Measurements from ENCODE around the gene TSR1.
A peak's percentile ranks its signal among the peaks of the same experiment; 100 is the strongest.
"Not testable (repeated sequence)": the region's sequence is repeated elsewhere in the genome, so short reads cannot be mapped to it uniquely, and the experiment has no call there.

The TSR1 gene

DNA sequence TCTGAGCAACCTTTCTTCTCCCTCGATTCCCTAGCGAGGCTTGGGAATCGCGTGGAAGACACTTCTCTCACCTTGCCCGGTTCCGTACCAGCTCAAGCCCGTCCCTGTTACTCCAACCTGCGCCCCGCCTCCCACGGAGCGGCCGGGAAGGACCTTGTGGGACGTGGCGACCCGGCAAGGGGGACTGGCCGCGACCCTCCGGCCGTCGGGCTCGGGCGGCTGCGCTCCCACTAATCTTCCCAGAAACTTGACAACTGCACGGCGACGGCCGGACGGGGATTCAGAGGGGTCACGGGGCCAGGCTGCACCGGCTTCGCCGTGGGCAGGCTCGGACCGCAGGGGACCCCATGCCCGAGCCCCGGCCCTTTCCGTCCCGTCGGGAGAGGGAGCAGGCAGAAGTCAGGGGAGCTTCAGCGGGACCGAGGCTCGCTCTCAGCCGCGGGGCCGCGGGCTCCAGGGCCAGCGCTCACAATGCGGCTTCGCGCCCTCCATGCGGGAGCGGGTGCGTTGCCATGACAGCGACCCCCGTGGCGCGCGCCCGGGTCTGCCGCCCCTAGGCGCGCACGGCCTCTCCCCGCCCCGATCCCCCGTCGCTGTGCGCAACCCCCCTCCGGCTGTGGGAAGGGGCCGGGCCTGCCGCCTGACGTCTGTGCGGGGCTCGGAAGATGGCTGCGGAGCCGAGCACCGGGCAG, 741 bp upstream of the TSR1 start, which contains the start of gene SGSM2:
TSS of gene SGSM2 (plus strand) at position 650 of the 692 bp plus-strand sequence. CDS start 188 bp downstream, outside the sequence.
- peak; percentile 45 for DNase-seq (ENCODE audit: low read depth)

DNA sequence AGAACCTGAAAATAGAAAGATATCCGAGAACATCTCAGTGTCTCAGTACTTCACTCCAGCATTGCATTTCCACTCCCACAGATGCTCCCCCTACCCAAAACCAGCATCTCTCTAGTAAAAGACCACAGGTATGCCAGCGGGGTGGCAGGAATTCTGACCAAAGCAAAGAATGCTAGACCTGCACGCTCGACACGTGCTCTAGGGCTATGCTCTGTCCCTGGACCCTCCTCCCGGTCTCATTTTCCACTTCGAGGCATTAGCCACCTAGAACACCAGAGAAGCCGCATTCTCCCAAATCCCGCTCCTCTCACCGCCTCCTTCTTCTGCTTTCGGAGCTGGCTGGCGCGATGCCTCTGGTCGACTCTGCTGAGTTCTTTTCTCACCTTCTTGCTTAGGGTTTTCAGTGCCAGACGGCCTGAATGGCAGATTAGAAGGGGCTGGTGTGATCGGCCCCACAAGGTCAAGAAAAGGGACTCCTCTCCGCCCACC, 487 bp downstream of the TSR1 start:
- DNase-seq (ENCODE audit: low read depth) = no peak

DNA sequence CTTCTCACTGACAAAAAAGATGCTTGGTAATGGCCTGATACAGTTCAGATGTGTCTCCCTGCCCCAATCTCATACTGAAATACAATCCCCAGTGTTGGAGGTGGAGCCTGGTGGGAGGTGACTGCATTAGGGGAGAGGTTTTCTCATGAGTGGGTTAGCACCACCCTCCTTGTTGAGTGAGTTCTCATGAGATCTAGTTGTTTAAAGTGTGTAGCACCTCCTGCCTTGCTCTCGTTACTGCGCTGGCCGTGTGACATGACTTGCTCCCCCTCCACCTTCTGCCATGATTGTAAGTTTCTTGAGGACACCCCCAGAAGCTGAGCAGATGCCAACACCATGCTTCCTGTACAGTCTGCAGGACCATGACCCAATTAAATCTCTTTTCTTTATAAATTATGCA, 5.0 kb downstream of the TSR1 start:
- no peak for DNase-seq (ENCODE audit: low read depth)

DNA sequence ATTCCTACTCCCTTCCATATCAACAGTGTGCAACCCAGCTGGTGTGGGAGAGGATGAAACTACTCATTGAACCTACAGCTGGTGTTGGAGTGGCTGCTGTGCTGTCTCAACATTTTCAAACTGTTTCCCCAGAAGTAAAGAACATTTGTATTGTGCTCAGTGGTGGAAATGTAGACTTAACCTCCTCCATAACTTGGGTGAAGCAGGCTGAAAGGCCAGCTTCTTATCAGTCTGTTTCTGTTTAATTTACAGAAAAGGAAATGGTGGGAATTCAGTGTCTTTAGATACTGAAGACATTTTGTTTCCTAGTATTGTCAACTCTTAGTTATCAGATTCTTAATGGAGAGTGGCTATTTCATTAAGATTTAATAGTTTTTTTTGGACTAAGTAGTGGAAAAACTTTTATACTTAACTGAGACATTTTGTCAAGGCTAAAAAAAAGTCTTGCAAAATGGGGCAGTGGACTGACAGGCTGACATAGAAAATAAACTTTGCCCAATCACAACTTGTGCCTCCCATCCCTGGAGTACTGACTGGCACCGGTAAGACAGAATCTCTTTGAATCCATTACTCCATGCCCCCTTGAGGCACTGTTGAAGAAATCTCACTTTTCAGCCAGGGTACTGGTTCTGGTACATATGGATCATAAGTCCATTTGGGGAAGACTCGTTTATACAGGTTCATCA, 12.5 kb downstream of the TSR1 start:
- DNase-seq (ENCODE audit: low read depth) = no peak

DNA sequence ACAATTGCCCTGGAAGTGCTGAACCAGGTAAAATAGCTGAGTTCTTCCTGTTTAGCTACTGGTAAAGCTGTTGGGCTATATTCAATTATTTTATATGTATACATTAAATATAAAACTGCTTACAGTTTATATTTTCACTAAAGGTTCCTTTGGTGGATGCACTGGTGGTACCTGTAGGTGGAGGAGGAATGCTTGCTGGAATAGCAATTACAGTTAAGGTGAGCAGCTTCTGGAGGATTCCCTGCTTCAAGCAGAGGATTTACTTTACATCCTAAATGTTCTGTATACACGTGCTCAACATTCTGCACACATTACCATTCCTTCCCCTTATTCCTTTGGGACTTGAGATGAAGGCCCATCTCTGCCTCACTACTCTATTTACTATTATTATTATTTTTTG, 14.9 kb downstream of the TSR1 start:
- DNase-seq (ENCODE audit: low read depth) = no peak

DNA sequence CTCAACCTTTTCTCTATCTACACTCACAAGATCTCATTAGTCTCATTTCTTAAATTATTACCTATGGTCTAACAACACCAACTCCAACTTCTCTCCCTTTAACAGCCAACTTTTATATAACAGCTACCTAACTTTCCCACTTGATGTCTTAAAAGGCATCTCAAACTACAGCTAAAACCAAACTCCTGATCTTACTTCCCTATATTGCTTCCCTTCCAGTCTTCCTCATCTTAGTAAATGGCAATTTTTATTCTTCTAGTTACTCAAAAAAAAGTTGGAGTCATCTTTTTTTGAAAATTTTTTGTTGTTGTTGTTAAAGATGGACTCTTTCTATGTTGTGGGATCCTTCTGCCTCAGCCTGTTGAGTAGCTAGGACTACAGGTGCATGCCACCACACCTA, 17.2 kb downstream of the TSR1 start:
- DNase-seq (ENCODE audit: low read depth) = no peak

DNA sequence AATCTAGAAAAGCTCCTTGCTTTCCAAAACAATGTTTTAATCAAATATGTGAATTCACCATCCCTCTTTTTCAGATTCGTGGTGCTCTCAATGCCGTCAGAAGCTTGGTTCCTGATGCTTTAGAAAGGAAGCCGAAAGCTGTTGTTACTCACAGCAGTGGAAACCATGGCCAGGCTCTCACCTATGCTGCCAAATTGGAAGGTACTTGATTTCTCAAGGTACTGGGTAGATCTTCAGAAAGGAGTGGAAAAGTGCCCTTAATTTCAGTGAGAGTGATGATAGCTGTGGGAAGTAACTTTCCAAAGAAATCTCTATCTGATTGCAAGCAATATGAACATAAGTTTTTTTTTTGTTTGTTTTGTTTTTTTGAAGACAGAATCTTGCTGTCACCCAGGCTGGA, 18.5 kb downstream of the TSR1 start:
- no peak for DNase-seq (ENCODE audit: low read depth)

DNA sequence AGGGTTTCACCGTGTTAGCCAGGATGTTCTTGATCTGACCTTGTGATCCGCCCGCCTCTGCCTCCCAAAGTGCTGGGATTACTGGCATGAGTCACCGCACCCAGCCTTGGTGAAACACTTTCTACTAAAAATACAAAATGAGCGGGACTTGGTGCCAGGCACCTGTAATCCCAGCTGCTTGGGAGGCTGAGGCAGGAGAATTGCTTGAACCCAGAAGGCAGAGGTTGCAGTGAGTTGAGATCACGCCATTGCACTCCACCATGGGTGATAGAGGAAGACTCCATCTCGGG, 19.4 kb downstream of the TSR1 start:
- not testable (repeated sequence) for DNase-seq (ENCODE audit: low read depth)

DNA sequence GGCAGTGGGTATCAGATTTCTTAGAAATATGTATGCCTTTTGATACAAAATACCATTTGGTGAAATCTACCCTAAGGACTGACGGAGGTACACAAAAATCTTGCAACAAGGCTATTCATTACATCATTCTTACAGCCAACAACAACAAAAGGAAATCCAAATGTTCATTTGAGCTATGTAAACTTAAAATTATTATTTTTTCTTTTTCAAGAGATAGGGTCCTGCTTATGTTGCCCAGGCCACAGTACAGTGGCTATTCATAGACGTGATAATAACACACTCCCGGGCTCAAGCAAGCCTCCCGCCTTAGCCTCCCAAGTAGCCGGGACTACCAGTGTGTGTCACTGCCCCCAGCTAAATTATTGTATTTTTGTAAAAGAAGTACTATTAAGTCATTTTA, 23.5 kb downstream of the TSR1 start:
- no peak for DNase-seq (ENCODE audit: low read depth)

DNA sequence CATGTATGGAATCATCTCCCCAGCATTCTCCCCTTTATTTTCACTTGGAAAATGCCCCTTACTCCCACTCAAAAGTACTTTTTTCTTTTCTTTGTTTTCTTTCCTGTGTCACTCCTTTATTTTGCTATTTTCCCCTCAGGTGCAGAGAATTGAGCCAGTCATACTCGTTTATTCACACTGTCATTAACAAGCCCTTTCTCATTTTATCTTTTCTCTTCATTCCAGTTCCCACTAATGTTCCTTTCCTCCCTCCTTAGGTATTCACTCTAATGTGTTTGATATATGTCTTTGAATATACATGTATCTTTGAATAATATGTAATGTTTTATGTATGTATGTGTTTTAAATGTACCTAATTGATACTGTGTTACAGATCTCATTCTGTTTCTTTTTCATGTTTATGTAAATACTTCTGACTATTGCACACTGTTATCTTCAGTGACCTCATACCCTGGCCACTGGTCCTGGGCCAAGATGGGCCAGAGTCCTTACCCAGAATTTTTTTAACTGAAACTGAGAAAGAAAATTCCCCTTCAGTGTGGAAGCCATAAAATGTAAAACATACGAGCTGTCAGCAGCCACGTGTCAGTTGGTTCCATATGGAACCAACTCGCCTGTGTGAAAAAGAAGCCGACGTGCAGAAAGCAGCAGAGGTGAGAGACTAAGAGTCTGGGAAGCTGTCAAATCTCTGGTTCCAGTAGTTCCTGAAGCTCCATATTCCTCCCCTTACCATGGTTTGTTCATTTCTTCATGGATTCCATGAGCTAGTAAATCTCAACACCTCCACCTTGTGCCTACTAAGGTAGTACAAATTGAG, 26.7 kb downstream of the TSR1 start:
- no peak for DNase-seq (ENCODE audit: low read depth)

DNA sequence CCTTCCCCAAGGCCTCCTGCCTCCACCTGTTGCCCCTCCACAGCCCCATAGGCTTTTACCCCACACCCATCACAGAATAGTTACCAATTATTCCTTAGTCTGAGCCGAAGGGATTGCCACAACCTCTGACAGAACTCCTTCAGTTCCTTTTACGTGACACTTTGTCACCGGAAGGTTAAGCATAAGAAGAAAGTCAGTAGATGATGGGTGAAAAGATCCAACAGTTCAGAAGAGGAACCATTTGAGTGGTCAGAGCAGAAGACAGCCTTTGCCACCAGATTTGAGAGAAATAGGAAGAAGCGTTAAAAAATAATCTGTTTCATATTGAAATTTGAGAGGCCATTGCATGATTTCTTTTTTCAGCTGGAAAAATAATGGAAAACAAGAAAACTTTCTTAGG, 31.3 kb downstream of the TSR1 start:
- DNase-seq (ENCODE audit: low read depth) = no peak

DNA sequence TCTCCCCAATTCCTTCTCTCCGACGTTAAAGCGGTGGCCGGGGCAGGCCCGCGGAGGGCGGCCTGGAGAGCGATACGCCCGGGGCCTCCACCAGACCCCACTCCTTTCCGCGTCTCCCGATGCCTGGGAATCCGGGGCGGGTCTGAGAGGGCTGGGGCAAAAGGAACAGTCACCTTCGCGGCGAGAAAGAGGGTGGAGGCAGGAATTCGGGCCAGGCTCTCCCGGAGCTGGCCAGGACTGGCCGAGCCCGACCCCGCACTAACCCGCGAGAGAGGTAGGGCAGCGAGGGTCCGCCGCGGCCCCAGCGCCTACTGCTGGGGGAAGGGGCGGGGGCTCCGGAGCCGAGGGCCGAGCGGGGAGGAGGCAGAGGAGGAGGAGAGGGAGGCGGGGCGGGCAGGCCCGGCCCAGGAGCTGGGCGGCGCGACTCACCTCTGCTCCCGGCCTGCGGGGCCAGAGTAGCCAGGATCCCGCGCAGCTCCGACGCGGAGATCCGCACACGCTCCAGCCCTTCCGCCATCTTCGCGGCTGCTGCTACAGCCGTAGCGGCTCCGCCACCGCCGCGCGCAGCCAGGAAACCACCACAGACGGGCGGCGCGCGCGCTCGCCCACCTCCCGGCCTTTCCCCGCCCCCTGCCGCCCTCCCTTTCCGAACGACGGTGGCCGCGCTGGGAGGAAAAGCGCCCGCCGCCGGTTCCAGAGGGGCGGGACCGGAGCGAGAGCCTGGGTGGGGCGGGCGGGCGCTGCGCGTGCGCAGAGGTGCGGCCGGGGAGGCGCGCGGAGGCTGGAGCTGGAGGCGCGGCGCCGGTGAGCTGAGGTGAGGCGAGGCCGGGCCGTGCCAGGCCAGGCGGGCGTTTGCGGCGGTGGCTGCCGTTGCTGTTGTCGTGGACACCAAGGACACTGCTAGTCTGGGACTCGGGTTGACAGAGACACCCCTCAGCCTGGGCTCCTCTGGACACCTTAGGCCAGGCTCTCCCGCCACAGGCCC, 32.8 kb downstream of the TSR1 start, which contains the start of the genes SMG6 and SRR:
TSS of gene SMG6 (minus strand) at position 582 of the 985 bp plus-strand sequence. CDS start at position 517, 65 bp downstream.
TSS of gene SRR (plus strand) at position 747 of the 985 bp plus-strand sequence. CDS start 11,611 bp downstream, outside the sequence.
- DNase-seq (ENCODE audit: low read depth) = peak; percentile 90

DNA sequence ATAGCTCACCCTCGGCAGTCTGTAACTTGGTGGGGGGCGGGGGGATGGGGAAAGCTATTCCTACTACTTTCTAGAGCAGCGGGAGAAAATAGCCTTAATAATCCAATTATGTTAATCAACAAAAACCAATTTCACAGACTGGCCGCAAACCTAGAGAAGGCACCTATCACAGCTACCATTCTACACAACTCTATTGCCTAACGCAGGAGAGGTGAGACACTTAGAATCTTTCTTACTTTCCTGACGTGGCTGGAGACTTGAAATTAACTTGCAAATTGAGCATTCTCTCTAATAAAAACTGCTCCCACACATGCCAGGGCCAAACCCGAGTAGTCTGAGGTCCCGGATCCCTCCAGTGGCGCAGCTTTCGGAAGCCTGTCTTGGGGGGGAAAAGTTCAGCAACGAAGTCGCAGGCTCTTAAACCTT, 33.5 kb downstream of the TSR1 start:
- DNase-seq (ENCODE audit: low read depth) = peak; percentile 5

DNA sequence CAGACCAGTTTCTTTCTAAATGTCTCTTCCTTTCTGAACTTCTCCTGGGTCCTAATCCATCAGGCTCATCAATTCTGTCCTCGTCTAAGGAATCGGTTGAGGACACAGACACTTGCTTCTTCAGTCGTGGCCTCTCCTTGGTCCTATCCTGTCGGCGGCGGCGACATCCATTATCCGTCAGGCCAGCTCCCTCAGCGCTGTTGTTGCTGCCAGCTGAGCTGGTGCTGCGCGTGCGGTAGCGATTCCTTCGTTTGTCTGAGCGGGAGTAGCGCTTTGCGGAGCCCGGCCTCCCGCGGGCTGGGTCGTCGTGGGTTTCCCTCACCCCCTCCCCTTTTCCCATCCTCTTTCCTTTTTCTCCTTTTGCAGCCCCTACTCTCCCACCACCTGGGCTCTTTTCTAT, 36.5 kb downstream of the TSR1 start:
- DNase-seq (ENCODE audit: low read depth) = no peak

DNA sequence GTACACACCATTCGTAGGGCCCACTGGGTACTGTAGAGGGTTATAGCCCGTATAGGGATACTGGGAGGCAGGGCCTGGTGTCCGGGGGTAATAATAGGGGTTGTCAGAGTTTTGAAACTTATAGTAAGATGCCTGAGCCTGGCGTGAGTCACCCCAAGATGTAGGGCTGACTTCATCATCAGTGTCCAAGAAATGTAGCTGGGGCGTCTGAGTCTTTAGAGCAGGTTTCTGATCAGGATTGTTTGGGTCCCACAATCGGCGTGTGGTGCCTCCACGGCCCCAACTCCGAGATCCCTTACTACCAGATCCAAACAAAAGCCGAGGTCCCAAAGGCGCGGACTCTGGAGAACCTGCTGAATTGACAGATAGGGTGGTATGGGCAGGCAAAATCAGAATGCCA, 37.1 kb downstream of the TSR1 start:
- DNase-seq (ENCODE audit: low read depth) = no peak

DNA sequence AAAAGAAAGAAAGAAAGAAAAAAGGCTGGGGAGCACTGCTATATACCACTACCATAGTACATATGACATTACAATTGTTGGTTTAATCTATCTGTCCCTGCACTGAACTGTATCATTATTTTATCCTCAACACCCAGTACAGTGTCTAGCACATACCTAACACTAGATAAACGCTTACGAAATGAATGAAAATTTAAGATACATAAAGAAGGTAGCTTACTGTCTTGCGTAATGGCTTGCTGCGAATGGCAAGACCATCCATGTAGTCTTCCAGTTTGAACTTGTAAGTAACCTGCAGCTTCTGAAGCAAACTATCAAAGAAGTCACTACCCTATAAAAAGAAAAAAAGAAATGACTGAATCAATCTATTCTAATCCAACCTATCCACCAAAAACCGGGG, 39.2 kb downstream of the TSR1 start:
- no peak for DNase-seq (ENCODE audit: low read depth)

DNA sequence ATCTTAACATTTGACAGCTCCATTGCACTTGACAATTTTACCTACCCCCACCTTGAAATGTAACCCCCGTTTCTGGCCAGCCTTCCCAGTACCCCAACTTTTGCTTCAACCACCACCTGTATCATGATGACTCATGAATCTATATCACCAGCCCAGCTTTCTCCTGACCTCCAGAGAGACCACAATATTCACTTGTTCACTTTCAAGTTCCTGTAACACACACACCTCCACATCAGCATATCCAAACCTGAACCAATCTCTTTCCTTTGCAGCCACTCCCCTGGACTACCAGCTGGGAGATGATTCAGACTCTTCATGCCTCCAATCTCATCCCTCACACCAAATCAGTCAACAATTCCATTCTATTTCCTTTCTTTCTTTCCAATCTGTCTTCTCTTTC, 40.7 kb downstream of the TSR1 start:
- no peak for DNase-seq (ENCODE audit: low read depth)

DNA sequence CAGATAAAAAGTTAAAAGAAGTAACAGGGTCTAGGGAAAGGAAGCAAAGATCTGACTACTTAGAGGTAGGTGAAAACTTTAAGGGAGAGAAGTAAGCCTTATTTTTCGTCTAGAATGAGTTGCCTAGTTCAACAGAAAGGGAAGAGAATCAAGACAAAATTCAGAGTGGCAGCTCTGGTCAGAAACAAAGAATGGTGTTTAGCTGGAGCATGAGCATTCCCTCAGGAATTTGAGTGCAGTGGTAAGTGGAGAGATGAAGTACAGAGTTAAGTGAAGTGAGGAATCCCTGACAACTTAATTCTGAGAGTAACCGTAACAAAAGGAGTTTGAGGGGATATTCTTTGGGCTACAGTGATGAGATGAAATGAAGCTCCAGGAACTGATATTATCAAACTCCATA, 44.2 kb downstream of the TSR1 start:
- DNase-seq (ENCODE audit: low read depth) = no peak

DNA sequence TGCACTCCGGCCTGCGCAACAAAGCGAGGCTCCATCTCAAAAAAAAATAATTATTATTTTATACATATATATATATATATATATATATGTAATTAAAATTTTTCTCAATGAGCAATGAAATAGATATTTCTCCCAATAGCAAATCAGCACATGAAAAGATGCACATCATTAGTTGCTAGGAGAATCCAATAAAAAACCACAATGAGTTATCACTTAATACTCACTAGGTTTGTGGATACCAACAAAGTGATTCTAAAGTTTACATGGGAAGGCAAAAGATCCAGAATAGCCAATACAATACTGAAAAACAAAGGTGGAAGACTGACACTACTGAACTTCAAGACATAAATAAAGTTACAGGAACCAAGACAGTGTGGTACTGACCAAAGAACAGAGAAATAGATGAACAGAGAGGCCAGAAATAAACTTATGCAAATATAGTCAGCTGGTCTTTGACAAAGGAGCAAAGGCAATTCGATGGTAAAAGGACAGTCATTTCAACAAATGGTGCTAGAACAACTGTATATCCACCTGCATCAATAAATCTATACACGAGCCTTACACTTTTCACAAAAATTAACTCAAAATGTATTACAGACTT, 46.3 kb downstream of the TSR1 start:
- no peak for DNase-seq (ENCODE audit: low read depth)

DNA sequence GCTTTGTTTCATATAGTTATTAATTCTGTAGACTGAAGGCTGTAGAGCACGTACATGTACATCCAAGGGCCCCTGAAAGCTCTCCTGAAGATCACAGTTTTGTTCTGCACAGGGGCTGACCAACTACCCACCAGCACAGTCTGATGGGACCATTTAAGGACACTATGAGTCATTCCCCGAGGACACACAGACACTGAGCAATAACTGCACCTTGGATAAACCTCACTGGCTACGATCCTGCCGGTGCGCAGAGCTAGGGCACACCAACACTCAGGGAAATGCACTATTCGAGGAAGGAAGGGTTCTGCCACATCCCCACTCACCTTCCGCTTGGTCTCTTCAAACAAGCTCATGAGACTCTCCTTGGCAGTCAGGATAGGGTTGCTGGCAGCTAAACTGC, 53.0 kb downstream of the TSR1 start:
- no peak for DNase-seq (ENCODE audit: low read depth)

DNA sequence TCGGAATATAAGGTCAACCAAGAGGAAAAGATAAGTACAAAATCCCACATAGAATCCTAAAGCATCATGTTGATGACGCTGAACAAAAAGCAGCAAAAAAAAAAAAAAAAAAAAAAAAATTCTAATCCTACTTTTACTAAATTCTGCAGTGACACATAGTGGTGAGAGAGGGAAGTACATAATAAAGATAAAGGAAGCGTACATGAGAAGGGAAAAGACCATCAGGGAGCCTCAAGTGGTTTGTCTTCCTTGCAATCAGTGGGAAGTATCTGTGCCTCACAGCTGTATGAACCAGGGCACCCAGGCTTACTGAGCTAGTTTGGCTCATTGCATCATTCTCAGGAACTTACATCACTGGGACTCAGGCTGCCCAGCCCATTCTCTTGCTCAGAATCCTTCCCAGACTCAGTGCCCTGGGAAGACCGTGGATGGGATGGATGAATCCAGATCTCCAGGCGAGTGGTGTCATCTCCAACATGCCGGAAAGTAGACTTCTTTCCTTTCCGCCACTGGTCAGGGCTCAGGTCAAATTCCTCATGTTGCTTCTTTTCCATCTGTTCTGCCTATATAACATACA, 53.9 kb downstream of the TSR1 start:
- DNase-seq (ENCODE audit: low read depth) = no peak
